GM19023 (cell line): Measurements from ENCODE around the gene PLXNA2.

ENCODE experiments used
- ATAC-seq: cut with Tn5 transposase; IDR thresholded peaks from one replicate; pipeline ENCODE4 v1.9.1; 2021; ENCODE audit warnings: mild to moderate bottlenecking, moderate library complexity; ENCODE audit not compliant: unreplicated experiment

The PLXNA2 gene

DNA sequence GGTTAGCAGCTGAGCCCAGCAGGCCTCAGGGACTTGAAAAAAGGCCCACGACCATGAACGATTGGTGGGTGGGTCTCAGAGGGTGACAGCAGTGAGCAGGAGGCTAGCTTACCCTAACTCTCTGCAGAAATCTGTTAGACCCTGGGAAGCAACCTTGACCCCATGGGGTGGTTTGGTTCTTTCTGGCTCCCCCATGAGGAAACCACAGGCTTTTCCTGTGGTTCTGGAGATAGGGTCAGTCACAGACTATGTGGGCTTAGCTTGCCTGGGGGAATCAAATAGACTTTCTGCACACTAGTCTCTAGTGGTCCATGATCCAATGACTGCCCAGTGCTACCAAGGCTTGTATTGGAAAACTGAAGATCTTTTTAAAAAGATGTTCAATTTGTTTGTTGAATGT, 118.1 kb downstream of the PLXNA2 start:
- no peak for ATAC-seq

DNA sequence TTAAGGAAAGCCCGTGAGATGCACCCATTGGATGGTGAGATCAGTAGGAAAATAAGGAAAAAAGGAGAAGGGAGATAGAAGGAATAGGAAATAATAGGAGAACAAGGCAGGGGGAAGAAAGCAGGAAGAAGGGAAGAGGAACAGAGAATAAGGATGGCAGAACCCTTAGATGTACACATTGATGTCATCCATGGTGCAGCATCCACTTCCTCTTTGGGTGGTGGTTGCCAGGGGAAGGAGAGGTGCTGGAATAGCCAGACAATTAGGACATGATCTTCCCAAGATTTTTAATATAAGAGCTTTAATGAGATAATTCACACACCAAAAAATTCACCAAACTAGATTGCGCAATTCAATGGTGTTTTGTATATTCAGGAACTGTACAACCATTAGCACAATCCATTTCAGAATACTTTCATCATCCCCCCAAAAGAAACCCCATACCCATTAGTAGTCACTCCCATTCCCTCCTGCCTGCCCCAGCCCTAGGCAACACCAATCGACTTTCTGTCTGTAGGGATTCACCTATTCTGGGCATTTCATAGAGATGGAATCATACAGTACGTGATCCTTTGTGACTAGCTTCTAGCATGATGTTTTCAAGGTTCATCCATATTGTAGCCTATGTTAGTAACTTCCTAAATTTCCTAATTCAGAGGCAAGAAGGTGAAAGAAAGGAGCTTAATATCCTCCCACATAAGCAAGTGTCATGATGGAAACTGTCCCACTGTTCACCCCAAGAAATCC, 121.4 kb downstream of the PLXNA2 start:
- no peak for ATAC-seq

DNA sequence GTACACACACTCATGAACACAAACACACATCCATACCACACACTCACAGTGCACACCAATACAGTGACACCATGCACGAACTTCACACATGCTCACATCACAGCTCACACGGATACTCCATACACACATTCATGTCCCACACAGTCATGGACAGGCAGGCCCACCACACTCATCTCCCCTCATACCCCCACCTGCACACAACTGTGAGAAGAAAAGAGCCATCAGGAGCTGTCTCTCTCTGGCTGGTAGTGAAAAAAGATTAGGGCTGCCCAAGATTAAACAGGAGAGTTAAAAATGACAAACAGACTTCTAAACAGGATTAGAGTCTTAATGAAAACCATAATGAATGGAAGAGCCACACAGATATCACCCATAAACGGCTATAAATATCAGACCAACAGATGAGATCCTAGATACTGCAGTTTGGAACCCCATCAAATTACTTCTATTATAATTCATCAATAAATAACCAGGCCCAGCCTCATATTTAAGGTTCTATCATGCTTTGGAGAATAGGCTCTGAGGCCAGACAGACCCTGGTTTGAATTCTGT, 122.3 kb downstream of the PLXNA2 start:
- ATAC-seq = no peak

DNA sequence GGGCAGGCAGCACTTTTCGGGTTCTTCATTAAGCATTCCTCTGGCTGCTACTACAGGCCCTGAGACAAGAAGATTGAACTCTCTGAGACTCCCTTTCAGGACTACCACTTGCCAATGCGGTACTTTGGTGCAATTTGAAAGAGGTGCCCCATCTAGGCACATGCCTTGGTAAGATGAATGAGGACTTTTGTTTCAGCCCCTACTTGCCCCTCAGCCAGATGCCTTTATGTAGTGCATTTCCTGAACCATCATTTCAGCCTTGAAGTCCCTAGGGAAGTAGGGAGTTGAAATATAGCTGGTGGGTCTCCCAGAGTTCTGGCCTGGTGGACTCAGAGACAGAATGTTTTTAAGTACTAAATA, 123.8 kb downstream of the PLXNA2 start:
- no peak for ATAC-seq

DNA sequence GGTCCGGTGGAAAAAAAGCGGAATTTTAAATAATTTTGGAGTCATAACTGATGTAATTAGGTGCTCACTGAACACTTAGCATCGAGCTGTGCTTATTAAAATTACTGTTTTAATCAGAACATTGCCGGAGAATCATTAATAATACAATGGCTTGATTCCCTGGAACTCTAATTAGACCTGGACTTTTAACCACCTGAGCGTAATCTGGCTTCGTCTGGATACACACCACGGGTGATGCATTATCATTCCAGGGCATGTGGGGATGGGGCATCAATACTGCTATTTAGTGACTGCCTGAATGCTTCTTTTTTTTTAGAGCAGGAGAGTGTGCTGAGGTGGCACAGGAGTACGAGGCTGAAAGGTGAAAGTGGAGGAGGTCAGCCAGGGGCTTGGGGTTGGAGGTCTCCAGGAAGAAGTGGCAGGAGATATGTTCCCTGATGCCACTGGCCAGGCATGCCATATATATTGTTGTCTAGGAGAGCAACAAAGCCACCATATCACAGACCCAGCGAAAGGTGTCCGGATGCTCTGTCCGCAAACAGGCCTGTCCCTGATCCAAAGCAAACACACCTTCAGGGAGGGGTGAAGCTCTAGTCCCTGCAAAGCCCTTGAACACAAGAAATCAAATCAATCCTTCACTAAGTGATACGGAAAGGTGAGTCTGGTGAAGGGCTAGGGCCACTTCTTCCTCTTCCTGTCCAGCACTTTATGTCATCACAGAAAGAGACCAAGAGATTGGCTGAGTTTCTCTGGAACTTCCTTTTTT, 125.2 kb downstream of the PLXNA2 start:
- ATAC-seq = no peak

DNA sequence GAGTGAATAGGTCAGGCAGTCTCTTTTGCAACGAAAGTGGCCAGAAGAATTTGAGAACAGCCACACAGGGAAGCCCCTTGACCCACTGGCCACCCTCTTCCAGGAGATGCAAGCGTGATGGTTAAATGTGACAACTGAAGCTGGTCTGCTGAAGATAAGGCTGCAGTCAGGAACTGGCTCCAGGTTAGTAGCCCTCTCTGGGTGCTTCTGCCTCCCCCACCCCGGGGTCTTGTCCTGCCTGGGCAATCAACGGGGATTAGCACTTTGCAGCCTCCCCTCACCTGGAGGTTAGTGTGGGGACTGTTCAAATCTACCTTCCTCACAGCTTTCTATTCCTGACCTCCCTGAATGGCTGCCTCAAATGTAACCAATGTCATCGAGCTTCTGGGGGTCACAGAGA, 125.9 kb downstream of the PLXNA2 start:
- ATAC-seq = no peak

DNA sequence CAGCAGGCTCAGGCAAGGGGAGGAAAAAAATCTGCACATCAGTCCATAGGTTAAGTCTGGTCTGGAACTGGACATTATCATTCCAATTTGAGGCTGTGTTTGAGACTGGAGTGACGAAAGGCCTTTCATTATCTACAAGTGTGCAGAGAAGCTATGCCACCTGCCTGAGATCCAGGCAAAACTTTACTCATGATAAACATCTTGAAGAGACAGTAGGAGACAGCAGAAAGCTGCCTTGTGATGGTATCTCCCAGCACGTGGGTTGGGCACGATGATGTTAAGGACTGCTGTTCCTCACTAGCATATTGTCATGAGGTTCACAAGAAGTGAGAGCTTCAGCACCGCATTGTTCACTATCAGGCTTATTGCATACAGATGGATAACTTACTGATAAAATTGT, 126.4 kb downstream of the PLXNA2 start:
- ATAC-seq = no peak

DNA sequence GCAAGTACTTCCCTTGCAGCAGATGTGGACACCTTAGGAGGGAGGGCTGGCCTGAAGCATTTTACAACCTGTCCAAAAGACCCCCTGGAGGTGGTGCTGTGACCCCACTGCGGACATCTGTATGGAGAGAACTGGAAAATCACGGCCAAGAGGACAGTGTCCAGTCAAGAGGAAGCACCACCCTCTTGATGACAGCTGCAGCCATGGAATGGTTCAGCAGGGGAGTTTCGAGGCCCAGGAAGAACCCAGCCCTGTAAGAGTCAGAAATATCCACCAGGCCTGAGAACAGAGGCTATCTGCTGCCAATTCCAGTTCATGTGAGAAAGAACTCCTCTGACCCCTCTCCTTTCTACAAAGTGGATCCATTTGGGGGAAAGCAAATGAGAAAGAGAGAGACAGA, 126.8 kb downstream of the PLXNA2 start:
- ATAC-seq = no peak

DNA sequence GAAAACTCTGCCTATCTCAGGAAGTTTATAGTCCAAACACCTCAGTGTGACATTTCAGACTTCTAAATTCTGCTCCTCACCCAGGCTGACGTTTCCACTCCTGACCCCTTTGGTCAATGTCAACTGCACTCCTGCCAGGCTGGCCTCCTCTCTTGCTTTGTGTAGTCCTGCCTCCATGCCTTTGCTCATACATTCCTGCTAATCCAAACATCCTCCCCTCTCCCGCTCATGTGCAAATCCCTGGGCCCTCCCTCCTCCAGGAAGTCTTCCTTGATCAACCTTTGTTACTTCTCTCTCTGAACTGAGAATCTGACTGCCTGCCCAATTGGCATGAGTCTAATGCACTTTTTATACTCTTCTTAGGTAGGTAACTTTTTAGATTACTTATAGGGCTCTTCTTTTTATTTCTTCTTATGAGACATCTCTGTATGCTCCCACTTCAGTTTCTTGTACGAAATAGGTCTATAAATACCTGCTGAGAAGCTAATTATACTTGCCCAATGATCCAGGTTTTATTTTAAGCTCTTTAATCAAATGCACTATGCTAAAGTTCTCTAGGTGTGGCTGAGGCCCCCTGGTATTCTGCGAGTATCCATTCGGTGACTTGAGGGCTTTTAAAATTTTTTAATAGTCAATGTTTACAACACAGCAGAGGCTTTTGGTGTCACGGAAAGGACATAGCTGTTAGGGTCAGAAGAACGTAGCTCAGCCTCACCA, 128.1 kb downstream of the PLXNA2 start:
- ATAC-seq = no peak

DNA sequence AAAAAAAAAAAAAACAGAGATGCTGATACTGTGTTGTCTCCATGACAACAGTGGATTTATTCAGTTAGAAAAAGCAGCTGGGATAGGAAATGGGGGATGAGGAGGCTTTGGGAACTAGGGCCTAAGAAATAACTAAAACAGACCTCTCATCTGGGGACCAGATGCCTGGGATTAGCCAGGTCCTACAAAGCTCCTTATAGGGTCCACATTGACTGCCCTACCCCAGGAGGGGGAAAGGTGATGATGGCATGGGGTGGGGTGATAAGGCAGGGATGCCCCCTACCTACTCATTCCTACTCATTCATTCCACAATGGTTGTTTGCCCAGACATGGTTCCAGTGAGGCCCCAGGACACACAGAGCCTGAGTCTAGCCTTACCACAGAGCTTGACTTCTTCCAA, 131.2 kb downstream of the PLXNA2 start:
- no peak for ATAC-seq

DNA sequence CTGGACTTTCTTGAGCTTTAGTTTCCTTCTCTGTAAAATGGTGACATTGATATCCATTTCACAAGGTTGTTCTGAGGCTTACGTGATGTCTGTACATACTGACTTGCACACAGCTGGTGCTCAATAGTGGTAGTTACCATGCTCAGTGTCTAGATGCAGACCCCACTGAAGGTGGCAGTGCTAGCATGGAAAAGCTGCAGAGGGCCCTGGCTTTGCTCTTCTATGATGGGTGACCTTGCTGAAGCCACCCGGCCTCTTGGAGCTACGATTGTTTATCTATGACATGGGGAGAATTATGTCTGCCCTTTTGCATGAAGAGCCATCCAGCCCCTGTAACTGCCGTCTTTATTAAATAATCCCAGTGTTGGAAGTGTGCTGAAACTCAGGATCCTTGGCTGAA, 131.8 kb downstream of the PLXNA2 start:
- no peak for ATAC-seq

DNA sequence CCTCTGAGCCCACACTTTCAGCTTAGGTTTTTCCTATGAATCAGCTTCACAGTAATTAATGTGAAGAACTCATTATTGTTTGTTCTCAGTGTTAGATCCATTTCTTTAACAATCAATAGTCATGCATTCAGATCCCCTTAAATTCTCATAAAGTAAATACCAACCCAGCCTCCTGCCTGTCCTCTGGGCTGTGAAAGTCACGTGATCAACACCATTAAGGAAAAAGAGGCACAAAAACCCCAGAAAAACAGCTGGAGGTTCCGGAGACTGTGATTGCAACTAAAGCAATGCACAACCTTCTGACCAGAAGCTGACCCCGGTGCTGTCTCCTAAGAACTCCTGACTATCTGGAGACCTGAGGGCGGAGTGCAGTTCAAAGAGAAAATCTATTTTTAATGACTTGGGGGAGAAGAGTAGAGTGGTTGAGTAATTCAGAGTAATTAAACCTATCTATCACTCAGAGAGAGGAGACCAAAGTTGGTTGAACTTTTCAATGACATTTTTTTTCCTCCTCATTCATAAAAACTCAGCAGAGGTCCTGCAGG, 132.5 kb downstream of the PLXNA2 start:
- no peak for ATAC-seq

DNA sequence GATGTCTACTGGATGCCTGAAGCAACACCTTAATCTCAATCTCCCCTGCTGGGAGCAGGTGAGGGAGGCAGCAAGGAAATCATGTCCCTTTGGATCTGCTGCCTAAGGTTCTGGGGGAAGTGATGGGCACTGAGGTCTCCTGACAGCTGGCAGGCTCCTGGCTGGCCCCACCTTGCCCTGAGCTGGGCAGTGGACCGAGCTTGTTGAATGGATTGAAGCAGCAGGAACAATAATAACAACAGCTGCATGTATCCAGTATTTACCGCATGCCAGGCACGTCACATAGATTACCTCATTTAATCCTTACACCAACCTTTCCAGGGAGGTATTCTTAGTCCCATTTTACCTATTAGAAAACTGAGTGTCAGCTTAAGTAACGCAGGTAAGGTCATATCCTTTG, 133.9 kb downstream of the PLXNA2 start:
- ATAC-seq = no peak

DNA sequence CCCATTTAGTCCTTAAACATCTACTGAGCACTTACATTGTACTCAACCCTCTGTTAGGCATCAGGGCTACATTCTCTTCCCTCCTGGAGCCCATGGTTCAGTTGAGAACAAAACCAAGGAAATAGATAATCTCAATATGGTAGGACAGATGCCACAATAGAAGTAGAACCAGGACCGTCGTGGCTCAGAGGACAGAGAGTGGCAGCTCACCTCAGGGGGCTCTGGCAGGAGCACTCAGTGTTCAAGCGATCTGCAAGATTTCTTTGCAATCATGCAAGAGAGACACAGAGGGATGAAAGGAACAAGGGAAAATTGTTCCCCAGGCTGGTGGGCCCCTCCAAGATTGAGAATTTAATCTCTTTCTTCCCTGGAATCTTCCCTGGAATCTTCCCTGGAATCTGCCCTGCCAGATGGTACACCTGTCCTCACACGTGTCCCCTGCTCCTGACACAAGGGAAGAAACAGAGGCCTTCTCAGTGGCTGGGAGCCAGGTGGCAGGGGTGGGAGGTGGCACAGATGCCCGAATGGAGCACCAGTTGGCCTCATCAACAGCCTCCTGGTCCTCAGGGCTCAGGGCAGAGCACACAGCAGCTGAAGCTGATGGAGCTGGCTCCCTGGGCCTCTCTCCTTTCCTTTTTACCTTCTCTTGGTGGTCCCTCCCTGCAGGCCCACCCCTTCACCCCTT, 135.4 kb downstream of the PLXNA2 start:
- no peak for ATAC-seq

DNA sequence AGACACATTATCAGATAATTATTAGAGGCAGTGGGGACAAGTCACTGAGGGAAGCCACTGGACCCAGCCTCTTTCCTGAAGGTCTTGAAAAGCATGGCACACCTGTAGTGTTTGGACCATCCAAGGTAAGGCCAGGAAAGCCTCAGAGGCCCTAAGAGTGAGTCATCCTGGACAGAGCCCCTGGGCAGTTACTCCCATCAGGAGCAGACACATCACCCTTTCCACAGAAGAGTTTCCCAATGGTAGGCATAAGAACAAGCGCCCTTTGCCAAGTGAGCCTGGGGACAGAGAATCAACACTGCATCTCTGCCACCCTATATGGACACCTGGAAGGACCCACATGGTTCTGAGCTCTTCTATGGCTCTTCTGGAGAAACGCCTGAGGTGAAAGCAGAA, 136.0 kb downstream of the PLXNA2 start:
- no peak for ATAC-seq

DNA sequence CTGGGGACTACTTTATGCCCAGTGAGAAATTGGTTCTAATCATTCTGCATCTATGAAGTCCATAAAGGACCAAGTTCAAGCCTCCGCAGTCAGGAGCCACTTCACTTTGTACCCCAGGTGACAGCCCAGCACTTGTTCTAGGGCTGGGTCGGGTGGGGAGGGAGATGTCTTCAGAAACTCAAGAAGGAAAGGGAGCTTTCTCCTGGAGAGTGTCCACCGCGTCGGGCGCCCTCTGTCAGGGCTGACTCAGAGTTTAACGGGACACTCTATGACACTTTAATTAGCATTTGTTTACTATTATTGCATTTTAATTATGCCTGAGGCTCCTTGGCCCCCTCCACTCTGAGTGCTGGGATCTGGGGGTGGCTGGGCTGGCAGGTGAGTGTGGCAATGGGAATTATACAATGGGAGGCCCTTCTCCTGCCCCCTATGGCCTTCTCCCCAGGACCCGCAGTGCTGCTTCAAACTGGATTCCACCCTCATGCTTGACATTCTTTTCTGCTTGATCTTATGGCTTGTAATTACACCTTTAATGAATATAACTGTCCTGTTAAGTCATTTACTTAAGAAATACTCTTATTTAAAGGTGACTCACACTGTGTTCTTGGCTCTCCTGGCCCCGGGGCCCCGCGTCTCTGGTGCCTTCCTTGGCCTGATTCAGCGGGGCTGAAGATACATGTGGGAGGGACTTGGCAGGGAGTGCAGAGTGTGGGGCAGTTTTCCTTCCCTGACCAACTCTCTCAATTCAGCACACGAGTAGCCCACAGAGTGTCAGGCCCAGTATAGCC, 136.6 kb downstream of the PLXNA2 start:
- ATAC-seq = no peak

DNA sequence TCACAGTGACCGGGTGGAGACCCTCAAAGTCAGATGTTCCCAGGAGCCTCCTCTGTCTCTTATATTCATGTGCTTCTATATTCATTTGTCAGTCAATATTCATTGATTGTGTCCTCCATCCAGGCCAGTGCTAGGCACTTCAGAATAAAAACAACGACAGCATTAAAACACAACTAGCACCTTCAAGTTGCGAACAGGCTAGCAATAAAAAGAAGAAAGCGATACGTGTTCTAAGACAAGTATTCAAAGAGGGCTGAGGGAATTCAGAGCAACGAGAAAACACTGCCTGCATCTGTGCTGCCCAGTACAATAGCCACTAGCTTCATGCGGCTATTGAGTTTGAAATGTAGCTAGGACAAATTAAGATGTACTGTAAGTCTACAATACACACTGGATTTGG, 138.0 kb downstream of the PLXNA2 start:
- ATAC-seq = no peak

DNA sequence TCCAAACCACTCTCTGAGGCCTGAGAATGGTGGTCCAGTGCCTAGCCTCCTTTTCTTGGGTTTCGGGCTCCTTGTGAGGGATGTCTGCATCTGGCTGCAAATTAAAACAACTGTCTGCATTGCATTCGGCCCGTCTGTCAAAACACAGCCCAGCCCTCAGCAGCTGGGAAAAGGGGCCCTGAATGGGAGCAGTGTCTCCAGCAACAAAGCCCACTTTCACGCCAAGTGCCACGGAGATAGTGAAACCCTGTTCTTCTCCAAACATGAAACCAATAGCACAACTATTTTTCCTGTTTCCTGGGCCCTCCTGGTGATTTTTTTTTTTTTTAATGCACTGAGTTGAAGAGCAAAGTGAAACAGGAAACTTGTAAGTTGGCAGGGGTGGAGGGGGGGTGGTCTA, 138.4 kb downstream of the PLXNA2 start:
- no peak for ATAC-seq

DNA sequence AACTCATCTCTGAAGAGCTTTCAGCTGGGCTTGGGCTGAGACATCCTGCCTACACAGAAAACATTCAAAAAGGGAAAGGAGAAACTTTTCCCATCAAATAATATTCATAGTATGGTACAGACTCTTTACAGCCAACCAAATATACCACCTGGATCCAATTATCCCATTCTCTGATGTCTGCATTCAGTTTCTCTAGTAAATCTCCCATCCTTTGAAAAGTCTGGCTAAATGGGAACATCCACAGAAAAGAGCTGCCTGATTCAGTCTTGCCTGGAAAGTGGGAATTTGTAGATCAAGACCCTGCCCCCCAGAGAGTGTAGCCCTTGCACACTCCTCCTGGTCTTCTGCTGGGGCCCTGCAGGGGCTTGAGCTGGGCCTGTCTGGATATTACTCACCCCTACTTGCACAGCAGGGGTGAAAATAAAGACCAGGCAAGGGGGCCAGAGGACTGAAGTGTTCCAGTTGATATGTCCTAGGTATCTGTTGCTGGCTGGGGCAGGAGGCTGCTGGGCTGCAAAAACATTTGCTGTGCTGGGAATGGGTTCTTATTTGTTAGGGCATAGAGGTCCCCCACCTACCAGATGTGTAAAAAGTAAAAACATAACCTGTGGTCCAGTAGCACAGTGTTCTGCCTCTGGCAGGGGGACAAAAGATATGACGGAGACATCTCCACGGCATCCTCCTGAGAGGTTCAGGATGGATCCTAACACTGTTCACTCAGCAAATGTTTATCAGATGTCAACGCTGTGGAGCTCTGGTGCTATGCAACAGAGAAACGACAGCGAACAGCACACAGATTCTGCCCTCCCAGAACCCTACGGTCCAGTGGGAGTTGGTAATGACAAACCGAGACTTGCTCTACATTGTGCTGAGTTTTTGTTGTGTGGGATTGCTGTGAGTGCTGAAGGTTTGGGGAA, 140.3 kb downstream of the PLXNA2 start:
- no peak for ATAC-seq
